Inflammatory macrophage treated with lipopolysaccharide for 1 hour (primary cell): ENCODE measurements around the gene TAF11L4.
"Not testable (repeated sequence)": the region's sequence is repeated elsewhere in the genome, so short reads cannot be mapped to it uniquely, and the experiment has no call there.

Source experiments
- DNase-seq, 2 donors: peaks; one replicate each; pipeline ENCODE4 v3.0.0-alpha.2; 2020 to 2022

The TAF11L4 gene

GRCh38 chr5:17521501-17521900 is at the start of gene TAF11L4:
TSS of gene TAF11L4 (plus strand) at chr5:17521801.
- DNase-seq: not testable (repeated sequence)

GRCh38 chr5:17475064-17475463 is 46.5 kb upstream of the TAF11L4 start:
- not testable (repeated sequence) for DNase-seq

- no peak for DNase-seq
Observed at GRCh38 chr5:17477043-17477442, 44.6 kb upstream of the TAF11L4 start.

- no peak for DNase-seq
Observed at GRCh38 chr5:17477573-17478265, 43.9 kb upstream of the TAF11L4 start.

GRCh38 chr5:17481378-17481777 is 40.2 kb upstream of the TAF11L4 start:
- no peak for DNase-seq

- no peak for DNase-seq
Observed at GRCh38 chr5:17482790-17483189, 38.8 kb upstream of the TAF11L4 start.

- DNase-seq: peak in 1 of 2 donors; percentile 7
Observed at GRCh38 chr5:17486464-17487173, 35.0 kb upstream of the TAF11L4 start.

GRCh38 chr5:17487174-17487512 is 34.5 kb upstream of the TAF11L4 start:
- DNase-seq: no peak

GRCh38 chr5:17491257-17491656 is 30.3 kb upstream of the TAF11L4 start:
- DNase-seq: not testable (repeated sequence)

GRCh38 chr5:17492770-17493169 is 28.8 kb upstream of the TAF11L4 start:
- DNase-seq: no peak

- no peak for DNase-seq
Observed at GRCh38 chr5:17497446-17497845, 24.2 kb upstream of the TAF11L4 start.

- DNase-seq: not testable (repeated sequence)
Observed at GRCh38 chr5:17497931-17498330, 23.7 kb upstream of the TAF11L4 start, which contains the start of gene TAF11L2. TSS of gene TAF11L2 (plus strand) at chr5:17498231.

- DNase-seq: no peak
Observed at GRCh38 chr5:17511775-17512325, 9.8 kb upstream of the TAF11L4 start.

- DNase-seq: not testable (repeated sequence)
Observed at GRCh38 chr5:17517526-17517925, 4.1 kb upstream of the TAF11L4 start.

GRCh38 chr5:17518067-17518466 is 3.5 kb upstream of the TAF11L4 start, which contains the start of gene TAF11L3:
TSS of gene TAF11L3 (plus strand) at chr5:17518367.
- DNase-seq: not testable (repeated sequence)

- DNase-seq: not testable (repeated sequence)
Observed at GRCh38 chr5:17519508-17519907, 2.1 kb upstream of the TAF11L4 start.

- not testable (repeated sequence) for DNase-seq
Observed at GRCh38 chr5:17524935-17525334, 3.3 kb downstream of the TAF11L4 start, which contains the start of gene TAF11L5. TSS of gene TAF11L5 (plus strand) at chr5:17525235.

GRCh38 chr5:17526504-17526903 is 4.9 kb downstream of the TAF11L4 start:
- DNase-seq: not testable (repeated sequence)

GRCh38 chr5:17528369-17528768 is 6.8 kb downstream of the TAF11L4 start, which contains the start of gene TAF11L6:
TSS of gene TAF11L6 (plus strand) at chr5:17528669.
- not testable (repeated sequence) for DNase-seq
